Esophagus muscularis mucosa (tissue), 4 donors: ENCODE data around the gene CACNB4.

Experiments
- EP300 ChIP-seq: sonication (generic); formaldehyde crosslinking; IDR thresholded peaks from one replicate; pipeline ENCODE4 v1.6.1; 2017; ENCODE audit warnings: antibody characterized with exemption
- POLR2A ChIP-seq: fragments of 450-650 bp; IDR thresholded peaks from one replicate; pipeline ENCODE4 v1.6.1; 2017; ENCODE audit warnings: antibody characterized with exemption, moderate library complexity, mild to moderate bottlenecking, low read depth
- POLR2AphosphoS5 ChIP-seq, 2 donors: sonication (generic); formaldehyde crosslinking; IDR thresholded peaks; one replicate each; pipeline ENCODE4 v1.6.1; 2017; ENCODE audit warnings: antibody characterized with exemption in 2 of 2
- TF ChIP-seq, protein P1 (sequence below), 3 experiments: fragments of 200-600 bp in 2 of 3; fragments of 450-650 bp in 1 of 3; sonication (generic) in 2 of 3; IDR thresholded peaks; one replicate each; pipeline ENCODE4 v1.5.1; 2017 to 2019; ENCODE audit warnings: antibody characterized with exemption in 3 of 3, mild to moderate bottlenecking in 2 of 3, moderate library complexity in 1 of 3

DNA sequence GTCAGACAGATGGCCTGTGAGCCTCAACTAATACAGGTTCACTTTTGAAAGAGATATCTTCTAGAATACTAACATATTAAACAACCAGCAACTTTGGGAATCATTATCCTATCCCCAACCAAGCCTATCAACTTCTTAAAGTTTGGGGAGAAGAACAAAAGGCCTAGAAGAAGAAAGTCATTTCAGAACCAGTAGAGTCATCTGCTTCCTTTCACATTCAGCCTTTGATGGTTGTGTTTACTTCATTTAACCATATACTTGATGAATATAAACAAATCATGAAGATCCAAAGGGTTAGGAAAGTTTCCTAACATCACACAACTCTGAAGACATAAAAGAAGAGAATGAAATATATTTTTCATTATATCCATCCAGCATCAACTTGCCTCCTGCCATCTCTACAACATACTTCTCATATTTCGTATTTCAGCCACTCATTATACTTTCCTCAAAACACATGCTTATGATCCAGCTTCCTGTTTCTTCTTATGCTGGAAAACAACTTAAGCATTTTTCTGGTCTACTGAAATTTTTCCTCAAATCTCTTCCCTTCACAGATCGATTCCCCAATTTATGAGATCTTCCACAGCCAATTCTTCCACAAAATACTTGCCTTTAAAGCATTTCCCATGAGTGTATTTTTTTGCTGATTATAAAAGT lies 114.3 kb downstream of the CACNB4 start:
- no peak for TF ChIP-seq POLR2AphosphoS5 (IDR thresholded peaks at IDR 0.05)
- TF ChIP-seq, protein P1, sequence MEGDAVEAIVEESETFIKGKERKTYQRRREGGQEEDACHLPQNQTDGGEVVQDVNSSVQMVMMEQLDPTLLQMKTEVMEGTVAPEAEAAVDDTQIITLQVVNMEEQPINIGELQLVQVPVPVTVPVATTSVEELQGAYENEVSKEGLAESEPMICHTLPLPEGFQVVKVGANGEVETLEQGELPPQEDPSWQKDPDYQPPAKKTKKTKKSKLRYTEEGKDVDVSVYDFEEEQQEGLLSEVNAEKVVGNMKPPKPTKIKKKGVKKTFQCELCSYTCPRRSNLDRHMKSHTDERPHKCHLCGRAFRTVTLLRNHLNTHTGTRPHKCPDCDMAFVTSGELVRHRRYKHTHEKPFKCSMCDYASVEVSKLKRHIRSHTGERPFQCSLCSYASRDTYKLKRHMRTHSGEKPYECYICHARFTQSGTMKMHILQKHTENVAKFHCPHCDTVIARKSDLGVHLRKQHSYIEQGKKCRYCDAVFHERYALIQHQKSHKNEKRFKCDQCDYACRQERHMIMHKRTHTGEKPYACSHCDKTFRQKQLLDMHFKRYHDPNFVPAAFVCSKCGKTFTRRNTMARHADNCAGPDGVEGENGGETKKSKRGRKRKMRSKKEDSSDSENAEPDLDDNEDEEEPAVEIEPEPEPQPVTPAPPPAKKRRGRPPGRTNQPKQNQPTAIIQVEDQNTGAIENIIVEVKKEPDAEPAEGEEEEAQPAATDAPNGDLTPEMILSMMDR (IDR thresholded peaks at IDR 0.05): no peak
- TF ChIP-seq POLR2A: no peak
- TF ChIP-seq EP300: no peak
